T-cell (primary cell): ENCODE results near the gene SRGAP1. TPM values are rescaled to one million over a fixed set of nuclear protein-coding genes. Genes with fewer than 3 reads are reported as not detected.
"Not testable (repeated sequence)": the region's sequence is repeated elsewhere in the genome, so short reads cannot be mapped to it uniquely, and the experiment has no call there.

ENCODE experiments used
- ATAC-seq, 4 experiments: fragments of 200-7000 bp in 3 of 4; fragments of 150-1000 bp in 1 of 4; cut with Tn5 transposase; replicated peaks in 1 of 4; 1 replicate in 3 of 4; 2 replicates in 1 of 4; pipeline ENCODE4 v1.10.0; 2021; ENCODE audit warnings: moderate library complexity in 3 of 4, mild to moderate bottlenecking in 2 of 4, moderate number of reproducible peaks in 1 of 4
- CTCF ChIA-PET, 2 donors: fragments of 300-600 bp; sonication (Branson Sonifier 250); formaldehyde crosslinking; loops; one replicate each; lab custom pipeline; 2022; ENCODE audit warnings: antibody characterized with exemption in 2 of 2; lab: Charles Lee
- POLR2A ChIA-PET, 2 donors: fragments of 300-600 bp; sonication (Branson Sonifier 250); formaldehyde crosslinking; loops; one replicate each; lab custom pipeline; 2022; ENCODE audit warnings: antibody characterized with exemption in 2 of 2; lab: Charles Lee
- DNase-seq, 35 experiments: peaks; one replicate each; pipeline versions ENCODE4 v3.0.0 to v3.0.0-alpha.2; 2013 to 2023
- H3K27ac ChIP-seq: one replicate; pipeline ENCODE4 v1.5.1; 2013; ENCODE audit warnings: low read length
- H3K27me3 ChIP-seq, 2 experiments: replicated peaks in 1 of 2; 1 replicate in 1 of 2; 2 replicates in 1 of 2; pipeline versions ENCODE4 v1.6.1 to v1.7.0; 2013; ENCODE audit warnings: low read length in 1 of 2, mixed read lengths in 1 of 2; ENCODE audit not compliant: control insufficient read depth in 2 of 2, insufficient read depth in 2 of 2; ENCODE audit errors: extremely low read depth in 1 of 2
- H3K36me3 ChIP-seq, 2 donors: 1 replicate in 1 of 2; 2 replicates in 1 of 2; pipeline versions ENCODE4 v1.6.1 to v1.7.0; 2013; ENCODE audit warnings: low read length in 1 of 2; ENCODE audit not compliant: control insufficient read depth in 2 of 2, insufficient read depth in 1 of 2; ENCODE audit errors: extremely low read depth in 1 of 2
- H3K4me1 ChIP-seq, 2 experiments: 1 replicate in 1 of 2; 2 replicates in 1 of 2; pipeline versions ENCODE4 v1.6.1 to v1.7.0; 2013; ENCODE audit warnings: low read length in 2 of 2, mixed read lengths in 1 of 2; ENCODE audit not compliant: insufficient read depth in 2 of 2, control insufficient read depth in 1 of 2; ENCODE audit errors: extremely low read depth in 1 of 2
- H3K4me3 ChIP-seq, 2 donors: 1 replicate in 1 of 2; 2 replicates in 1 of 2; pipeline versions ENCODE4 v1.5.1 to v1.7.0; 2013; ENCODE audit warnings: mild to moderate bottlenecking in 2 of 2, low read length in 1 of 2, moderate library complexity in 1 of 2; ENCODE audit not compliant: control insufficient read depth in 1 of 2; ENCODE audit errors: extremely low read depth in 1 of 2
- H3K9me3 ChIP-seq: 2 replicates; pipeline ENCODE4 v1.7.0; 2013
- H3K27ac Mint-ChIP-seq, 2 donors: one replicate each; pipeline ENCODE4 v1.8.0; 2020 to 2021; ENCODE audit warnings: mild to moderate bottlenecking in 2 of 2, mixed read lengths in 2 of 2
- H3K27me3 Mint-ChIP-seq, 2 donors: one replicate each; pipeline ENCODE4 v1.8.0; 2021 to 2022; ENCODE audit warnings: mixed read lengths in 2 of 2
- H3K36me3 Mint-ChIP-seq: one replicate; pipeline ENCODE4 v1.8.0; 2021; ENCODE audit warnings: mixed read lengths
- H3K4me1 Mint-ChIP-seq, 3 donors: one replicate each; pipeline ENCODE4 v1.8.0; 2020 to 2022; ENCODE audit warnings: mixed read lengths in 3 of 3, mild to moderate bottlenecking in 1 of 3
- H3K4me3 Mint-ChIP-seq, 3 donors: one replicate each; pipeline ENCODE4 v1.8.0; 2020 to 2022; ENCODE audit warnings: mild to moderate bottlenecking in 3 of 3, mixed read lengths in 3 of 3, moderate library complexity in 3 of 3
- H3K9me3 Mint-ChIP-seq, 3 donors: one replicate each; pipeline ENCODE4 v1.8.0; 2020 to 2022; ENCODE audit warnings: mixed read lengths in 3 of 3
- WGBS: methylation state at CpG from one replicate; pipeline ENCODE4 v1.1.5; 2013; ENCODE audit warnings: missing lambda C conversion rate; ENCODE audit not compliant: insufficient coverage; 5-methylcytosine and 5-hydroxymethylcytosine counted together
- total RNA-seq, 35 experiments: library from RNA in 6 of 35; stranded (reverse) in 6 of 35; fragments of 120-200 nt in 1 of 35; gene quantifications; one replicate each; pipeline versions ENCODE4 v1.2.1 to v1.2.4 and lab custom pipeline; 2013 to 2026

SRGAP1 gene
- total RNA-seq, 5 donors from 2014 or later (not counting 1 experiment from before 2014, with no cell fraction given): 0.07 to 0.38 (median 0.17) TPM; not detected in 1

- H3K27ac ChIP-seq: no peak overlapping the region
- Mint-ChIP-seq H3K4me3 (no peak overlapping the region), H3K4me1 (no peaks in the 10 kb centered on the region), H3K9me3 (peaks cover 0 to 10% (median 0%) of the 10 kb centered on the region in 3 donors), H3K27ac (no peak overlapping the region), H3K27me3 (no peaks in the 10 kb centered on the region), H3K36me3 (peaks cover 26% of the 10 kb centered on the region)
- no peaks in the 10 kb centered on the region for H3K4me1 ChIP-seq
- H3K27me3 ChIP-seq: no peaks in the 10 kb centered on the region
- no peaks in the 10 kb centered on the region for H3K36me3 ChIP-seq
- H3K9me3 ChIP-seq: no peaks in the 10 kb centered on the region
- no peak for DNase-seq
- ChIA-PET CTCF (no interaction called here), POLR2A (no interaction called here)
- 92% methylated on average over 1 of the region's 2 CpGs for WGBS
- no peak for ATAC-seq
- no peak overlapping the region for H3K4me3 ChIP-seq
Measured at GRCh38 chr12:64154677-64155076, 310.2 kb downstream of the SRGAP1 start.

DNA sequence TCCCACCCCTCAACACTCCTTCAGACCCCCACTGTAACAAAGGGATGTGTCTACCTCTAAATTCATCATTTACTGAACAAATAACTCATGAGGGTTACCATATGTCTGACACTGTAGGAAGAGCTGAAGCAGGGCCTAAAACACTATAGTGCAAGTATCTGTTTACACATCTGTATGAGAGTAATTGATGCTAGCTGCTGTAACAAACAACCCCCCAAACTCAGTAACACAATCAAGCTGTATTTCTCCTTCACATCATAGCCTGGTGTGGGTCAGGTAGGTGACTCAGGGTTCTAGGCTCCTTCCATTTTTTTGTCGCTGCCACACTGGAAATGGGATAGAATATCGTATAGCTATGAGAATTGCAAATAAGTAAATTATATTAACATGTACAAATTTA is 312.6 kb downstream of the SRGAP1 start:
- ATAC-seq (no peak), DNase-seq (no peak)
- ChIA-PET POLR2A (no interaction called here), CTCF (interaction anchor here in 1 of 2 donors (0.6 kb wide), 1 partner anchor 101 kb away, joined by 5 read pairs; no protein-coding TSS in a partner anchor)
- Histone ChIP-seq H3K36me3 (no peaks in the 10 kb centered on the region), H3K27me3 (no peaks in the 10 kb centered on the region), H3K27ac (no peak overlapping the region), H3K4me1 (no peaks in the 10 kb centered on the region), H3K9me3 (no peaks in the 10 kb centered on the region), H3K4me3 (no peak overlapping the region)
- Mint-ChIP-seq H3K9me3 (peaks cover 0 to 14% (median 0%) of the 10 kb centered on the region in 3 donors), H3K4me1 (no peaks in the 10 kb centered on the region), H3K36me3 (peaks cover 25% of the 10 kb centered on the region), H3K27me3 (no peaks in the 10 kb centered on the region), H3K4me3 (no peak overlapping the region), H3K27ac (no peak overlapping the region)
- no CpG with 5 or more reads among the region's 2 CpGs for WGBS

DNA sequence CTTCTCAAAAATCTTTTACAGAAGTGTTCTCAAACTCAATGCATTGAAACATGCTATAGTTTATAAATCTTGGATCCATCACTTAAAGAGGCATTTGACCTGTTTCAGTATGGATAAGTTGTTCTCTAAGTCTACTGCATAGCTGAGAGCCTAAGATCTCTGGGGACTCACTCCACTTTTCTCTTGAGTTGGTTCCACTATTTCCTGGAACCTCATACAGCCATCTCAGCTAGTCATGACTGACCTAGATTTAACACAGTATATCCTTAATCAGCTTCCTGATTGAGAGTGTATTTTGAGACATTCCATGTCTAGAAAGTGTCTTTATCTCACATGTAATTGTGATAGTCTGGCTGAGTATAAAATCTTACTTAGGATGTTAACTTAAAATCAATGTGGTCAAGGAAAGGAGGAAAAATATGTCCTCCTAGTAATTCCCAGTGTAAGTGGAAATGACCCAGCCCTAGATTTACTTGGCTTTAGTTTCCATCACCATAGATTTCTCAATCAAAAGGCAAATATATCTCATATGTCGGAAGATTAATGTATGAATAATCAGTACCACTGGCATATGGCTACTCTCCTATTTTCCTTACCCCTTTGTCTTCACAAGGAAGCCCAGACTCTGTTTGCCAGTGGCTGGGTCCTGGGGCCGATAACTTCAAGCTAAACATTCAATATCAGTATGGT is 315.7 kb downstream of the SRGAP1 start:
- peaks cover 27% of the 10 kb centered on the region for H3K36me3 Mint-ChIP-seq
- WGBS: no CpG with 5 or more reads among the region's 2 CpGs
- ChIA-PET POLR2A (interaction anchor here in 1 of 2 donors (0.6 kb wide), 1 partner anchor 46 kb away, joined by 5 read pairs; no protein-coding TSS in a partner anchor), CTCF (no interaction called here)
- H3K4me1 Mint-ChIP-seq: no peaks in the 10 kb centered on the region
- DNase-seq: no peak
- no peak overlapping the region for H3K4me3 Mint-ChIP-seq
- Histone ChIP-seq H3K27ac (no peak overlapping the region), H3K4me3 (no peak overlapping the region), H3K36me3 (no peaks in the 10 kb centered on the region), H3K27me3 (no peaks in the 10 kb centered on the region), H3K9me3 (no peaks in the 10 kb centered on the region), H3K4me1 (no peaks in the 10 kb centered on the region)
- H3K27me3 Mint-ChIP-seq: peaks cover 1 to 4% of the 10 kb centered on the region in 2 donors
- H3K27ac Mint-ChIP-seq: no peak overlapping the region
- peaks cover 0 to 12% (median 4%) of the 10 kb centered on the region in 3 donors for H3K9me3 Mint-ChIP-seq
- ATAC-seq: no peak

GRCh38 chr12:64160711-64161060 is 316.2 kb downstream of the SRGAP1 start:
- no peak overlapping the region for H3K27ac ChIP-seq
- ATAC-seq: no peak
- Mint-ChIP-seq H3K4me3 (no peak overlapping the region), H3K27me3 (peaks cover 1 to 5% of the 10 kb centered on the region in 2 donors), H3K4me1 (no peaks in the 10 kb centered on the region), H3K36me3 (peaks cover 29% of the 10 kb centered on the region), H3K9me3 (peaks cover 0 to 16% (median 4%) of the 10 kb centered on the region in 3 donors), H3K27ac (no peak overlapping the region)
- H3K9me3 ChIP-seq: no peaks in the 10 kb centered on the region
- H3K4me3 ChIP-seq: no peak overlapping the region
- no peaks in the 10 kb centered on the region for H3K36me3 ChIP-seq
- no CpG with 5 or more reads among the region's 2 CpGs for WGBS
- no peaks in the 10 kb centered on the region for H3K4me1 ChIP-seq
- ChIA-PET CTCF (no interaction called here), POLR2A (interaction anchor here in 1 of 2 donors (0.6 kb wide), 1 partner anchor 47 kb away, joined by 5 read pairs; no protein-coding TSS in a partner anchor)
- no peak for DNase-seq
- no peaks in the 10 kb centered on the region for H3K27me3 ChIP-seq

DNA sequence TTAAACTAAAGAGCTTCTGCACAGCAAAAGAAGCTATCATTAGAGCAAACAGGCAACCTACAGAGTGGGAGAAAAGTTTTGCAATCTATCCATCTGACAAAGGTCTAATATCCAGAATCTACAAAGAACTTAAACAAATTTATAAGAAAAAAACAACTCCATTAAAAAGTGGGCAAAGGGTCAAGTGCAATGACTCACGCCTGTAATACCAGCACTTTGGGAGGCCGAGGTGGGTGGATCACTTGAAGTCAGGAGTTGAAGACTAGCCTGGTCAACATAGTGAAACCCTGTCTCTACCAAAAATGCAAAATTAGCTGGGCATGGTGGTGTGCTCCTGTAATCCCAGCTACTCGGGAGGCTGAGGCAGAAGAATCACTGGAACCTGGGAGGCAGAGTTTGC is 322.1 kb downstream of the SRGAP1 start:
- CTCF ChIA-PET, DNase-seq, H3K27me3 Mint-ChIP-seq, H3K4me1 ChIP-seq, POLR2A ChIA-PET, H3K36me3 ChIP-seq, H3K27ac Mint-ChIP-seq, H3K27ac ChIP-seq, H3K4me1 Mint-ChIP-seq, H3K4me3 ChIP-seq, H3K4me3 Mint-ChIP-seq, H3K9me3 ChIP-seq, ATAC-seq, H3K27me3 ChIP-seq: not testable (repeated sequence)
- 81% methylated on average over 3 of the region's 3 CpGs for WGBS
- Mint-ChIP-seq H3K9me3 (peaks cover 0 to 14% (median 4%) of the 10 kb centered on the region in 3 donors), H3K36me3 (peaks cover 30% of the 10 kb centered on the region)

DNA sequence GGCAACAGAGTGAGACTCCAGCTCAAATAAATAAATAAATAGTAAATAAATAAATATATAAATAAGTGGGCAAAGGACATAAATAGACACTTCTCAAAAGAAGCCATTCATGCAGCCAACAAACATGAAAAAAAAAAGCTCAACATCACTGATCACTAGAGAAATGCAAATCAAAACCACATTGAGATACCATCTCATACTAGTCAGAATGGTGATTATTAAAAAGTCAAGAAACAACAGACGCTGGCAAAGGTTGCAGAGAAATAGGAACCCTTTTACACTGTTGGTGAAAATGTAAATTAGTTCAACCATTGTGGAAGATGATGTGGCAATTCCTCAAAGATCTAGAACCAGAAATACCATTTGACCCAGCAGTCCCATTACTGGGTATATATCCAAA is 322.5 kb downstream of the SRGAP1 start:
- H3K4me3 Mint-ChIP-seq, H3K4me3 ChIP-seq, H3K4me1 ChIP-seq, H3K27me3 ChIP-seq, POLR2A ChIA-PET, H3K36me3 ChIP-seq, H3K27me3 Mint-ChIP-seq, DNase-seq, H3K27ac ChIP-seq, H3K27ac Mint-ChIP-seq, H3K4me1 Mint-ChIP-seq, H3K9me3 ChIP-seq, ATAC-seq, CTCF ChIA-PET: not testable (repeated sequence)
- Mint-ChIP-seq H3K9me3 (peaks cover 0 to 11% (median 4%) of the 10 kb centered on the region in 3 donors), H3K36me3 (peaks cover 29% of the 10 kb centered on the region)
- no CpG with 5 or more reads among the region's 1 CpG for WGBS
